Astrocyte (in vitro differentiated cells and primary cell): ENCODE results near the gene PPP1R16B. TPM values are rescaled to one million over a fixed set of nuclear protein-coding genes. Genes with fewer than 3 reads are reported as not detected.

ENCODE experiments used
- DNase-seq: peaks from one replicate; pipeline ENCODE4 v3.0.0-alpha.2; 2010; ENCODE audit warnings: low read depth
- FAIRE-seq: peaks from 2 replicates; lab custom pipeline; 2011; peaks lifted over from hg19 to GRCh38; lab: Jason Lieb, UNC
- H2AFZ ChIP-seq: 2 replicates; pipeline ENCODE4 v1.6.0; 2012; ENCODE audit warnings: low read depth, low read length, inconsistent platforms
- H3K27ac ChIP-seq: 2 replicates; pipeline ENCODE4 v1.5.1; 2011; ENCODE audit warnings: low read depth, low read length, inconsistent platforms
- H3K27me3 ChIP-seq: 2 replicates; pipeline ENCODE4 v1.6.0; 2011; ENCODE audit warnings: low read length, inconsistent platforms; ENCODE audit not compliant: insufficient read depth
- H3K36me3 ChIP-seq: 2 replicates; pipeline ENCODE4 v1.5.1; 2011; ENCODE audit warnings: low read length, inconsistent platforms; ENCODE audit not compliant: insufficient read depth
- H3K4me1 ChIP-seq: 2 replicates; pipeline ENCODE4 v1.5.1; 2011; ENCODE audit warnings: low read length, inconsistent platforms; ENCODE audit not compliant: insufficient read depth
- H3K4me2 ChIP-seq: 2 replicates; pipeline ENCODE4 v1.6.0; 2012; ENCODE audit warnings: low read length, inconsistent platforms
- H3K4me3 ChIP-seq: 2 replicates; pipeline ENCODE4 v1.5.1; 2011; ENCODE audit warnings: low read depth, mild to moderate bottlenecking, low read length, inconsistent platforms; ENCODE audit not compliant: insufficient read depth
- H3K79me2 ChIP-seq: 2 replicates; pipeline ENCODE4 v1.6.0; 2012; ENCODE audit warnings: mild to moderate bottlenecking, low read length, inconsistent platforms; ENCODE audit not compliant: insufficient read depth
- H3K9ac ChIP-seq: 2 replicates; pipeline ENCODE4 v1.6.0; 2012; ENCODE audit warnings: mild to moderate bottlenecking, low read length, inconsistent platforms
- H3K9me3 ChIP-seq: 2 replicates; pipeline ENCODE4 v1.5.1; 2012; ENCODE audit warnings: low read depth, mild to moderate bottlenecking, low read length, inconsistent platforms; ENCODE audit not compliant: insufficient read depth
- H4K20me1 ChIP-seq: 2 replicates; pipeline ENCODE4 v1.6.0; 2012; ENCODE audit warnings: low read length, inconsistent platforms; ENCODE audit not compliant: insufficient read depth
- H3K27ac Mint-ChIP-seq: one replicate; pipeline ENCODE4 v1.8.0; 2021; ENCODE audit warnings: mild to moderate bottlenecking, mixed read lengths; ENCODE audit not compliant: unreplicated experiment
- H3K27me3 Mint-ChIP-seq: one replicate; pipeline ENCODE4 v1.8.0; 2021; ENCODE audit warnings: low read depth, mixed read lengths; ENCODE audit not compliant: unreplicated experiment
- H3K36me3 Mint-ChIP-seq: one replicate; pipeline ENCODE4 v1.8.0; 2021; ENCODE audit warnings: low read depth, mixed read lengths; ENCODE audit not compliant: unreplicated experiment
- H3K4me1 Mint-ChIP-seq: one replicate; pipeline ENCODE4 v1.8.0; 2021; ENCODE audit warnings: low read depth, mixed read lengths; ENCODE audit not compliant: unreplicated experiment
- H3K4me3 Mint-ChIP-seq: one replicate; pipeline ENCODE4 v1.8.0; 2021; ENCODE audit warnings: mild to moderate bottlenecking, moderate library complexity, mixed read lengths; ENCODE audit not compliant: unreplicated experiment
- H3K9me3 Mint-ChIP-seq: one replicate; pipeline ENCODE4 v1.8.0; 2021; ENCODE audit warnings: mild to moderate bottlenecking, mixed read lengths; ENCODE audit not compliant: unreplicated experiment
- EZH2 ChIP-seq: IDR thresholded peaks from 2 replicates; pipeline ENCODE4 v1.6.1; 2012; ENCODE audit warnings: mild to moderate bottlenecking, low read length, inconsistent platforms; ENCODE audit not compliant: insufficient read depth
- total RNA-seq: library from RNA; stranded (reverse); gene quantifications from 2 replicates; pipeline ENCODE4 v1.2.1, GENCODE V29; 2021
- TF ChIP-seq, protein P1 (sequence below): IDR thresholded peaks from 2 replicates; pipeline ENCODE4 v1.5.1; 2011; ENCODE audit warnings: low read depth, mild to moderate bottlenecking, inconsistent platforms, low read length, moderate library complexity; ENCODE audit not compliant: insufficient read depth

The PPP1R16B gene
- total RNA-seq, 1 donor from 2014 or later: 0.68 TPM

DNA sequence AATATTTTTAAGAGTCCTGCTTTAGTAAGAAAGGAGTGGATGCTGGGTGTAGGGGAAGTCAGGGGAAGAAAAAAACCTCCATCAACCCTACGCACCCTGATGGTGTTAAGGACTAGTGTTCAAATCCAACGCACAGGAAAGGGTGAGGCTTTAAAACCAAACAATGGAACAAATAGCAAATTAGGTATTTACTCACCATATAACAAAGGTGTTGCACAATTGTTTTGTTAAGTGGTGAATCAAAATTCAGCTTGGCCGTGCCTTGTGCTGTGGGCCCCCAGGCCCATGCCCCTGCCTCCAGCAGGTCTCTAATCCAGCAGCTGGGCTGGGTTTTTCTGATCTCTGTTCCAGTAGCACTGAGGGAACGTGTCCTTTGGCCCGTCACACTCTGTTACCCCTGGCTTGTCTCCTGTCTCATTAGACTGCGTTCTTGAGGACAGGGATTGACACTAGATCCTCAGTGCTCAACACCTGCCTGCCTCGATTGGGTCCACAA is 132.5 kb downstream of the PPP1R16B start:
- H3K36me3 ChIP-seq: peaks cover 4% of the 10 kb centered on the region
- no peak for TF ChIP-seq EZH2
- TF ChIP-seq, protein P1, sequence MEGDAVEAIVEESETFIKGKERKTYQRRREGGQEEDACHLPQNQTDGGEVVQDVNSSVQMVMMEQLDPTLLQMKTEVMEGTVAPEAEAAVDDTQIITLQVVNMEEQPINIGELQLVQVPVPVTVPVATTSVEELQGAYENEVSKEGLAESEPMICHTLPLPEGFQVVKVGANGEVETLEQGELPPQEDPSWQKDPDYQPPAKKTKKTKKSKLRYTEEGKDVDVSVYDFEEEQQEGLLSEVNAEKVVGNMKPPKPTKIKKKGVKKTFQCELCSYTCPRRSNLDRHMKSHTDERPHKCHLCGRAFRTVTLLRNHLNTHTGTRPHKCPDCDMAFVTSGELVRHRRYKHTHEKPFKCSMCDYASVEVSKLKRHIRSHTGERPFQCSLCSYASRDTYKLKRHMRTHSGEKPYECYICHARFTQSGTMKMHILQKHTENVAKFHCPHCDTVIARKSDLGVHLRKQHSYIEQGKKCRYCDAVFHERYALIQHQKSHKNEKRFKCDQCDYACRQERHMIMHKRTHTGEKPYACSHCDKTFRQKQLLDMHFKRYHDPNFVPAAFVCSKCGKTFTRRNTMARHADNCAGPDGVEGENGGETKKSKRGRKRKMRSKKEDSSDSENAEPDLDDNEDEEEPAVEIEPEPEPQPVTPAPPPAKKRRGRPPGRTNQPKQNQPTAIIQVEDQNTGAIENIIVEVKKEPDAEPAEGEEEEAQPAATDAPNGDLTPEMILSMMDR: no peak
- H3K27ac ChIP-seq: no peak overlapping the region
- Mint-ChIP-seq H3K9me3 (no peaks in the 10 kb centered on the region), H3K27ac (peak overlapping the region; percentile 37), H3K4me1 (peaks cover 13% of the 10 kb centered on the region), H3K36me3 (no peaks in the 10 kb centered on the region), H3K27me3 (no peaks in the 10 kb centered on the region), H3K4me3 (no peak overlapping the region)
- H3K79me2 ChIP-seq: peaks cover 93% of the 10 kb centered on the region
- DNase-seq: no peak
- H3K4me2 ChIP-seq: no peak overlapping the region
- H4K20me1 ChIP-seq: peaks cover 16% of the 10 kb centered on the region
- H3K27me3 ChIP-seq: no peaks in the 10 kb centered on the region
- H2AFZ ChIP-seq: no peak overlapping the region
- peaks cover 8% of the 10 kb centered on the region for H3K4me1 ChIP-seq
- no peaks in the 10 kb centered on the region for H3K9me3 ChIP-seq
- H3K9ac ChIP-seq: no peak overlapping the region
- no peak overlapping the region for H3K4me3 ChIP-seq
- FAIRE-seq: no peak

DNA sequence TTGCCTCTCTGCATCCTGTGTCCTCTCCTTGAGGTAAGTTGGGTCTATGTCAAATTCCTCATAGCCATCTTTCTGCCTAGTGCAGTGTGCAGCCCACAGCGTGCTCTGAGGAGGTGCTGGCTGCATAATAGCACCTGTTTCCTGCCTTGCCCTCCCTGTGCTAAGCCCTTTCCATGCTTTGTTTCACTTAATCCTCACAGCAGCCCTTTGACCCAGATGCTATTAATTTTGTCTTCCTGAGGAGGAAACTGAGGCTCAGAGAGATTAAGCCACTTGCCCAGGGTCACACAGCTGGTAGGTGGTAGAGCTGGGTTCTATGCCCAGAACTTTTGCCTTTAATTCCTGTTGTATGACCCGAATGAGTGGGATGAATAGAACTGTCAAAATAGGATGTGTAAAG is 134.2 kb downstream of the PPP1R16B start:
- Histone ChIP-seq H3K9me3 (no peaks in the 10 kb centered on the region), H2AFZ (no peak overlapping the region), H3K4me2 (no peak overlapping the region), H3K9ac (no peak overlapping the region), H3K36me3 (peaks cover 4% of the 10 kb centered on the region), H3K79me2 (peaks cover 83% of the 10 kb centered on the region), H4K20me1 (peaks cover 18% of the 10 kb centered on the region), H3K27ac (no peak overlapping the region), H3K4me1 (peaks cover 8% of the 10 kb centered on the region), H3K4me3 (no peak overlapping the region), H3K27me3 (no peaks in the 10 kb centered on the region)
- no peaks in the 10 kb centered on the region for H3K9me3 Mint-ChIP-seq
- no peaks in the 10 kb centered on the region for H3K36me3 Mint-ChIP-seq
- no peak overlapping the region for H3K27ac Mint-ChIP-seq
- TF ChIP-seq, protein P1: no peak
- TF ChIP-seq EZH2: no peak
- H3K4me1 Mint-ChIP-seq: peaks cover 13% of the 10 kb centered on the region
- DNase-seq (no peak), FAIRE-seq (no peak)
- H3K27me3 Mint-ChIP-seq: no peaks in the 10 kb centered on the region
- H3K4me3 Mint-ChIP-seq: no peak overlapping the region

DNA sequence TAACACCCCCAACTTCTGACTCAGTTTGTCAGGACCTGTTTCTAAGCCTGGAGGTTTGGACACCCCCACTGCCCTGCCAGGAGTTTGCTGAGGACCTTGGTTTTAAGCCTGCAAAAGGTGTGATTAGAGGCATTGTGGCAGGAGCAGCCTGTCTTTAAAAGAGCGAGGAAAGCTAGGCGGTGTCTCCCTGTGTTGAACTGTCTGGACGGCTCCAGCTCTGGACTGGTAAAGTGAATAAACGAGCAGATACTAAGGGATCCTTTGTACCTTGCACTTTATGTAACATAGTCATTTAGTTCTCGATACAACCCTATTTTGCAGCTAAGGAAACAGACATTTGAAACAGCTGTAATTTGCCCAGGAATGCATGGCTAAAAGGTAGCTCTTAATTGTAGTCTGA is 135.1 kb downstream of the PPP1R16B start:
- DNase-seq: no peak
- Histone ChIP-seq H3K9me3 (no peaks in the 10 kb centered on the region), H3K36me3 (peaks cover 4% of the 10 kb centered on the region), H3K27me3 (no peaks in the 10 kb centered on the region), H3K4me1 (peaks cover 7% of the 10 kb centered on the region), H3K4me3 (no peak overlapping the region), H3K27ac (no peak overlapping the region), H3K79me2 (peaks cover 78% of the 10 kb centered on the region), H4K20me1 (peaks cover 18% of the 10 kb centered on the region), H3K9ac (no peak overlapping the region), H2AFZ (no peak overlapping the region), H3K4me2 (no peak overlapping the region)
- H3K27ac Mint-ChIP-seq: no peak overlapping the region
- no peak overlapping the region for H3K4me3 Mint-ChIP-seq
- H3K4me1 Mint-ChIP-seq: peaks cover 12% of the 10 kb centered on the region
- TF ChIP-seq EZH2: no peak
- TF ChIP-seq, protein P1: no peak
- no peaks in the 10 kb centered on the region for H3K27me3 Mint-ChIP-seq
- no peak for FAIRE-seq
- no peaks in the 10 kb centered on the region for H3K36me3 Mint-ChIP-seq
- H3K9me3 Mint-ChIP-seq: no peaks in the 10 kb centered on the region
